GM19467 (cell line): ENCODE data around the gene PITX3.

Source experiments
- ATAC-seq: cut with Tn5 transposase; IDR thresholded peaks from one replicate; pipeline ENCODE4 v1.9.1; 2021; ENCODE audit warnings: mild to moderate bottlenecking, moderate library complexity; ENCODE audit not compliant: unreplicated experiment

PITX3 gene

GRCh38 chr10:102241444-102242117 lies at the start of gene PITX3:
PITX3 (minus strand) TSS chr10:102241512; CDS start chr10:102232080, 9,432 bp downstream.
- ATAC-seq, result peak; percentile 33

GRCh38 chr10:102289840-102290239 lies 48.5 kb upstream of the PITX3 start:
- ATAC-seq, result no peak

GRCh38 chr10:102289356-102289755 lies 48.0 kb upstream of the PITX3 start:
- no peak for ATAC-seq

GRCh38 chr10:102287991-102288390 lies 46.7 kb upstream of the PITX3 start:
- no peak for ATAC-seq

- ATAC-seq, result no peak
Measured at GRCh38 chr10:102287538-102287937, 46.2 kb upstream of the PITX3 start.

- no peak for ATAC-seq
Measured at GRCh38 chr10:102286216-102286615, 44.9 kb upstream of the PITX3 start.

- no peak for ATAC-seq
Measured at GRCh38 chr10:102285133-102285532, 43.8 kb upstream of the PITX3 start.

- no peak for ATAC-seq
Measured at GRCh38 chr10:102284531-102284930, 43.2 kb upstream of the PITX3 start.

GRCh38 chr10:102283890-102284289 lies 42.6 kb upstream of the PITX3 start:
- ATAC-seq, result no peak

GRCh38 chr10:102283488-102283887 lies 42.2 kb upstream of the PITX3 start:
- ATAC-seq, result no peak

- no peak for ATAC-seq
Measured at GRCh38 chr10:102281102-102281487, 39.8 kb upstream of the PITX3 start.

- no peak for ATAC-seq
Measured at GRCh38 chr10:102280397-102281101, 39.2 kb upstream of the PITX3 start.

GRCh38 chr10:102279104-102279503 lies 37.8 kb upstream of the PITX3 start:
- ATAC-seq, result no peak

- ATAC-seq, result no peak
Measured at GRCh38 chr10:102275343-102275742, 34.0 kb upstream of the PITX3 start.

- ATAC-seq, result no peak
Measured at GRCh38 chr10:102274062-102274461, 32.8 kb upstream of the PITX3 start.

- no peak for ATAC-seq
Measured at GRCh38 chr10:102269017-102269416, 27.7 kb upstream of the PITX3 start.

- no peak for ATAC-seq
Measured at GRCh38 chr10:102268375-102268888, 27.1 kb upstream of the PITX3 start.

- no peak for ATAC-seq
Measured at GRCh38 chr10:102267748-102268147, 26.4 kb upstream of the PITX3 start.

GRCh38 chr10:102266670-102267069 lies 25.4 kb upstream of the PITX3 start:
- no peak for ATAC-seq

- ATAC-seq, result no peak
Measured at GRCh38 chr10:102264371-102264770, 23.1 kb upstream of the PITX3 start.

- no peak for ATAC-seq
Measured at GRCh38 chr10:102262744-102263370, 21.5 kb upstream of the PITX3 start.

- ATAC-seq, result no peak
Measured at GRCh38 chr10:102261842-102262241, 20.5 kb upstream of the PITX3 start.
